ENCODE measurements around the gene IQSEC1.
A peak's percentile ranks its signal among the peaks of the same experiment; 100 is the strongest.

DNA sequence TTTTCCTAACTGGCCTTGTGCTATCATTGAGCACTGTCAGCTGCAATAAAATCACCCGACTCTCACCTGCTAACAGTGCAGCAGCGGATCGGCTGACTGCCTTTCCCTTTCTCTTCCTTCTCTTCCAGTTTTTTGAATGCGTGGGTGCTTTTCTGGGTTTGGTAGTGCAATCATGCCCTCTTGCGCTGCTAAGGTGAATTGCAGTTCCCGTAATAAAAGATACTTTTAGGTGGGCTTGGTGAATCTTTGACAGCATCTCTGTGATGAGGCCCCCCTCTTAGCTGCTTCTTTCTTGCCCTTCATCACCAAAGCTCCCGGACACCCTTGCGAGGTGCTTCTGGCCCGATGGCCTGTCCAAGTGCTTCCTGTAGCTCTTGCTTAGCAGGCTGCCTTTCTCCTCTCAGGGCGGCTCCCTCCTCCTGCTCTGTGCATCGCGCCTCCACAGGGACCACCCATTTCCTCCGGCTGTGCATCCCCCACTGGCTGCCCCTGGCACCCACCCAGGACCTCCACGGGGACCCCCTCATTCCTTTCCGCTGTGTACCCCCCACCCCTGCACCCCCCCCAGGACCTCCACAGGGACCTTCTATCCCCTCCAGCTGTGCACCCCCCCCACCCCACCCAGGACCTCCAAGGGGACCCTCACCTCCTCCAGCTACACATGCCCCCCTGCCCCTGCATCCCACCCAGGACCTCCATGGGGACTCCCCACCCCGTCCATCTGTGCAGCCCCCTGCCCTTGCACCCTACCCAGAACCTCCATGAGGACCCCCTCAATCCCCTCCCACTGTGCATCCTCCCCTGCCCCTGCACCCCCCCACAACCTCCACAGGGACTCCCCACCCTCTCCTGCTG is 181.0 kb downstream of the IQSEC1 start:
- TF ChIP-seq POLR2A (IDR thresholded peaks at IDR 0.05) (no peak), POLR2AphosphoS5 (IDR thresholded peaks at IDR 0.05) (no peak), EP300 (IDR thresholded peaks at IDR 0.05; ENCODE audit: low read depth) (no peak)
- TF ChIP-seq, protein P1, sequence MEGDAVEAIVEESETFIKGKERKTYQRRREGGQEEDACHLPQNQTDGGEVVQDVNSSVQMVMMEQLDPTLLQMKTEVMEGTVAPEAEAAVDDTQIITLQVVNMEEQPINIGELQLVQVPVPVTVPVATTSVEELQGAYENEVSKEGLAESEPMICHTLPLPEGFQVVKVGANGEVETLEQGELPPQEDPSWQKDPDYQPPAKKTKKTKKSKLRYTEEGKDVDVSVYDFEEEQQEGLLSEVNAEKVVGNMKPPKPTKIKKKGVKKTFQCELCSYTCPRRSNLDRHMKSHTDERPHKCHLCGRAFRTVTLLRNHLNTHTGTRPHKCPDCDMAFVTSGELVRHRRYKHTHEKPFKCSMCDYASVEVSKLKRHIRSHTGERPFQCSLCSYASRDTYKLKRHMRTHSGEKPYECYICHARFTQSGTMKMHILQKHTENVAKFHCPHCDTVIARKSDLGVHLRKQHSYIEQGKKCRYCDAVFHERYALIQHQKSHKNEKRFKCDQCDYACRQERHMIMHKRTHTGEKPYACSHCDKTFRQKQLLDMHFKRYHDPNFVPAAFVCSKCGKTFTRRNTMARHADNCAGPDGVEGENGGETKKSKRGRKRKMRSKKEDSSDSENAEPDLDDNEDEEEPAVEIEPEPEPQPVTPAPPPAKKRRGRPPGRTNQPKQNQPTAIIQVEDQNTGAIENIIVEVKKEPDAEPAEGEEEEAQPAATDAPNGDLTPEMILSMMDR (IDR thresholded peaks at IDR 0.05) = peak; percentile 86 to 92 (median 90)

Data from transverse colon (tissue), 4 donors.